Fibroblast of the aortic adventitia (primary cell): ENCODE data around the gene PPFIA3. TPM values are rescaled to one million over a fixed set of nuclear protein-coding genes. Genes with fewer than 3 reads are reported as not detected.
"Not testable (repeated sequence)": the region's sequence is repeated elsewhere in the genome, so short reads cannot be mapped to it uniquely, and the experiment has no call there.

Experiments
- DNase-seq: peaks from one replicate; pipeline ENCODE4 v3.0.0-alpha.2; 2010; ENCODE audit warnings: low read depth
- H3K4me3 ChIP-seq: 2 replicates; pipeline ENCODE4 v1.5.1; 2011; ENCODE audit warnings: low read depth, mild to moderate bottlenecking, control low read depth, low read length, moderate library complexity
- total RNA-seq: library from RNA; depleted of rRNA; stranded (reverse); fragments of >200 nt; gene quantifications from 2 replicates; pipeline ENCODE4 v1.2.3, GENCODE V29; 2012; ENCODE audit warnings: low replicate concordance
- TF ChIP-seq, protein P1 (sequence below): IDR thresholded peaks from 2 replicates; pipeline ENCODE4 v1.5.1; 2011; ENCODE audit warnings: mild to moderate bottlenecking, low read length, control low read depth, inconsistent platforms; ENCODE audit not compliant: insufficient read depth

The PPFIA3 gene
- total RNA-seq, 1 donor = 0.99 TPM

DNA sequence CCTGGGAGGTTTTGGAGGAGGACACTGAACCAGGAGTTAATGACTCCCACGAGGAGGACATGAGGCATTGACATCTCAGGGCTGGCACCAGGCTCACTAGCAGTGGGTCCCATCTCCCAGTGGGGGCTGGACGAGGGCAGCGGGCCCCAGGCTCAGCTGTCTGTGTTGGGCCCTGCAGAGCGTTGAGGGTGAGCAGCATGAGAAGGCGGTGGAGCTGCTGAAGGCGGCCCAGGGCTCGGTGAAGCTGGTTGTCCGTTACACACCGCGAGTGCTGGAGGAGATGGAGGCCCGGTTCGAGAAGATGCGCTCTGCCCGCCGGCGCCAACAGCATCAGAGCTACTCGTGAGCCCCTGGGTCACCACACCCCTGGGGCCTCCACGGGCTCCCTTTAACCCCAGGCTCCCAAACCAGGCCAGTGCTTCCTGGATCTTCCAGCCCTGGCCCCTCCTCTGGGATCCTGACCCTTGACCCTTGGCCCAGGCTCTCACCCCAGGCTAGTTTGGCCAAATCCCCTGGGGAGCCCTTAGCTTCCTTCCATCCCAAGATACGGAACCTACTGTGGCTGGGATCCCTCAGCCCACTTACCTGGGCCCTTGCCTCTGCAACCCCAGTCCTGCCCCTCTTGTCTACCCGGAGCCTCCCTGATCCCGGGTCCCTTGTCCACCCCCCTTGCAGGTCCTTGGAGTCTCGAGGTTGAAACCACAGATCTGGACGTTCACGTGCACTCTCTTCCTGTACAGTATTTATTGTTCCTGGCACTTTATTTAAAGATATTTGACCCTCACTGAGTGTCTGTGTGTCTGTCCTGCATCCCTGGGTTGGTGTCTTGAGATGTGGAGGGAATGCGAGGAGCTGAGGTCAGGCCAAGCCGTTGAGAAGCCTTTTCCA is 1.4 kb upstream of the PPFIA3 start:
- TF ChIP-seq, protein P1, sequence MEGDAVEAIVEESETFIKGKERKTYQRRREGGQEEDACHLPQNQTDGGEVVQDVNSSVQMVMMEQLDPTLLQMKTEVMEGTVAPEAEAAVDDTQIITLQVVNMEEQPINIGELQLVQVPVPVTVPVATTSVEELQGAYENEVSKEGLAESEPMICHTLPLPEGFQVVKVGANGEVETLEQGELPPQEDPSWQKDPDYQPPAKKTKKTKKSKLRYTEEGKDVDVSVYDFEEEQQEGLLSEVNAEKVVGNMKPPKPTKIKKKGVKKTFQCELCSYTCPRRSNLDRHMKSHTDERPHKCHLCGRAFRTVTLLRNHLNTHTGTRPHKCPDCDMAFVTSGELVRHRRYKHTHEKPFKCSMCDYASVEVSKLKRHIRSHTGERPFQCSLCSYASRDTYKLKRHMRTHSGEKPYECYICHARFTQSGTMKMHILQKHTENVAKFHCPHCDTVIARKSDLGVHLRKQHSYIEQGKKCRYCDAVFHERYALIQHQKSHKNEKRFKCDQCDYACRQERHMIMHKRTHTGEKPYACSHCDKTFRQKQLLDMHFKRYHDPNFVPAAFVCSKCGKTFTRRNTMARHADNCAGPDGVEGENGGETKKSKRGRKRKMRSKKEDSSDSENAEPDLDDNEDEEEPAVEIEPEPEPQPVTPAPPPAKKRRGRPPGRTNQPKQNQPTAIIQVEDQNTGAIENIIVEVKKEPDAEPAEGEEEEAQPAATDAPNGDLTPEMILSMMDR = no peak
- peak overlapping the region; percentile 80 for H3K4me3 ChIP-seq
- no peak for DNase-seq

DNA sequence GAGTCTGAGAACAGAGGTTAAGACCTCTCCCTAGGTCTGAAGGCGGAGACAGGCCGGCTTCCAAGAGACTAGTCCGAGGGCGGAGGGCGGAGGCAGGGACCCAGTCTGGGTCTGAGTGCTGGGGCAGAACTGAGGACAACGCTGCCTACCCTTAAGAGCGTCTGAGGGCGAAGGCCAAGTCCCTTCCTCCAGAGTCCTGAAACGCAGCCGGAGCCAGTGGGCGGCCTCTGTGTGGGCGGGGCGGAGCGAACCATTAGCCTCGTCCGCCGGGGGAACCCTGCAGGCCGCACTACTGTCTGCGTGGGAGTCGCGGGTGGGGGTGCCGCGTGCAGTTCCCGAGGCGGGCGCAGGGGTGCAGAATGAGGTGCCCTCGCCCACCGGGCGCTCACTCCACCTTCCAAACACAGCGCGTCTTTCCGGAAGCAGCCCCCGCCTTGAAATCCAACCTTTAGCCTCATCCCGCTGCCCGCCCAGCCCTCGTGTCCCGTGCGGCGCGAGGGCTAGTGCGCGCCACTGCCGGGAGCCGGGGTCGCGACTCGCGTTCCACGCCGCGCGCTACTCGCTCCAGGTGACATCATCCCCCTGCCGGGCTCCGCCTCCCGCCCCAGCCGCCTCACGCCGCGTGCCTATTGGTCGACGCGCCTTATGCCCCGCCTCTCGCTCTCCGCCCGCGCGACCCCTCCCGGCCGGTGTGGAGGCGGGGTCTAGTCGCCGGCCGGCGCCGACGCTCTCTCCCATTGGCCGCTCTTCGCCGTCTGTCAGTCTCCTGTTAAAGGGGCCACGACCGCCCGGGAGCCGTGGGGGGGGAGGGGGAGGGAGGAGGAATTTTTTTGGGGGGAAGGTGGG is 556 bp upstream of the PPFIA3 start, which contains the start of gene C19orf73:
C19orf73 (minus strand) TSS at position 579 of the 846 bp plus-strand sequence; CDS start at position 458, 121 bp downstream.
- H3K4me3 ChIP-seq = peak within 1 kb of the TSS; percentile 80
- TF ChIP-seq, protein P1 = peak; percentile 26
- peak; percentile 90 for DNase-seq

DNA sequence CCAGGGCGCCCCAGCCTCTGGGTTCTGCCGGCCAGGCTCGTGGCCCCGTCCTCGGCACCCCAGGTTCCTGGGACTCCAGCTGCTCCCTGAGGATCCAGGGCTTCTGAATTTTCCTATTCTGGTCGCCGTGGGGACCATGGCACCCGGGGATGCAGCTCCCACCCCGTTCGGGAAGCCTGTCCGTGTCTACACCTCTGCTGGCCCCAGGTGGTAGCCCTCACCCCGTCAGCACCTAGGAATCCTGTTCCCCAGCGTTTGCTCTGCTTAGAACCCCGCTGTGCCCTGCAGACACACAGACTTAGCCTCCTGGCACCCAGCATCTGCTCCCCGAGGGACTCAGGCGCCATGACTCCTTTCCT is 960 bp downstream of the PPFIA3 start:
- H3K4me3 ChIP-seq = no peak overlapping the region
- TF ChIP-seq, protein P1 = no peak
- DNase-seq = no peak

DNA sequence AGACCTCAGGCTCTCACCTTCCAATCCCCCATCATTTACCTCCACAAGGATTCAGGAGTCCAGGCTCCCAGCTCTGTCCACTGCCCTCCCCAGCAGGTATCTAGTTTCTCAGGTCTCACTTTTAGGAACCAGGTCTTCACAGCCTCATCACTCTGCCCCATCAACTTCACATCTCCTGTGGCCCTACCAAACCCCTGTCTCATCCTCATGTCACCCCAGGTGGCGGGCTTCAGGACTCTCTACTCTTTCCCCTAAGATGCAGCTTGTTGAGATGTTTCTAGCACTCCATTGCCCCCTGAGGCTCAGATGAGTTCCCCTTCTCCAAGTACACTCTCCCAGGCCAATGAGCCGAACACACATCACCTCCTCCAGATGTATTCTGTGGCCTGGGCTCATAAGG is 1.5 kb downstream of the PPFIA3 start:
- TF ChIP-seq, protein P1 = no peak

DNA sequence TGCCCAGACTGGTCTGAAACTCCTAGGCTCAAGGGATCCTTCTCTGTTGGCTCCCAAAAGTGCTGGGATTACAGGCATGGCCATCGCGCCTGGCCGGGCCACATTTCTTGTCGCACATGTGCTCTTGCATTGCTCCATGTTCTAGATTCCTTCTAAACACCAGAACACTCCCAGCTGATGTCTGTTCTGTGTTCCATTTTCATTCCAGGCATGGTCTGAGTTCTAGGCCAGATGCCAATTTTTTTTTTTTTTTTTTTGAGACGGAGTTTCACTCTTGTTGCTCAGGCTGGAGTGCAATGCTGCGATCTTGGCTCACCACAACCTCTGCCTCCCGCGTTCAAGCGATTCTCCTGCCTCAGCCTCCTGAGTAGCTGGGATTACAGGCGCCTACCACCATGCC is 2.5 kb downstream of the PPFIA3 start:
- not testable (repeated sequence) for DNase-seq, H3K4me3 ChIP-seq

More for the DNA sequence above, 1.5 kb downstream of the PPFIA3 start:
- no peak for DNase-seq
- no peak overlapping the region for H3K4me3 ChIP-seq

DNA sequence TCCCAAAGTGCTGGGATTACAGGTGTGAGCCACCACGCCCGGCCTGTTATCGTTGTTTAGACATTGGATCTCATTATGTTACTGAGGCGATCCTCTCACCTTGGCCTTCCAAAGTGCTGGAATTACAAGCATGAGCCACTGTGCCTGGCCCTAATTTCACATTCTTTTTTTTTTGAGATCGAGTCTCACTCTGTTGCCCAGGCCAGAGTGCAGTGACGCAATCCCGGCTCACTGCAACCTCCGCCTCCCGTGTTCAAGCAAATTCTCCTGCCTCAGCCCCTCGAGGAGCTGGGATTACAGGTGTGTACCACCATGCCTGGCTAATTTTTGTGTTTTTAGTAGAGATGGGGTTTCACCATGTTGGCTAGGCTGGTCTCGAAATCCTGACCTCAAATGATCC is 3.9 kb downstream of the PPFIA3 start:
- not testable (repeated sequence) for DNase-seq, H3K4me3 ChIP-seq

DNA sequence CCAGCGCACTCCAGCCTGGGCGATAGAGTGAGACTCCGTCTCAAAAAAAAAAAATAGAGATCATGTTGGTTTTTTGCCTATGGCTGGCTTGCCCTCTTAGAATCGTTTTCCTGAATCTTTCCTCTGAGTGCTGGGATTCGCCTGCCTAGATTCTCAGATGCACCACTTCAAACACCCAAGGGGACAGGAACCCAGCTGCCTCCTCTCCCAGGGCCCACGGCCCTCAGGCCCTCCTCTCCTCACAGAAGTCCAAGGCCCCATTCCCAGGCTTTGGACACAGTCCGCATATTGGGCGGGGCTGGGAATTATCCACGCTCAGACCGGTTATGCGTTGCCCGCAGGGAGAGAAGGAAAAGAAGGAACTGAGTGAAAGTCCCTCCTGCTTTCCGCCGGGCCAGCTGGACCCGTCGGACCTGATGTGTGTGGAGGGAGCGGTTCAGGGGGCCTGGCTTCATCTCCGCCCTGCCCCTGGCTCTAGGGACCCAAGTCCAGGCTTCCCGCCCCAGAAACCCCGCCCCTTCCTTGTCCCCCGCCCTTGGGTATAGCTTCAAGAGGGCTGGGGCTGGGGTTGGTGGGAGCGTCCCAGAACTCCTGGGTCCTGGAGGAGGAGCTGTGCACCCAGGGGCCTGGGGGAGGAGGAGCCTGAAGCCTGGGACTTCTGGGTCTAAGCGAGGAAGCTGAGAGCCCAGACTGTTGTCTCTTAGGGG is 5.8 kb downstream of the PPFIA3 start:
- H3K4me3 ChIP-seq = no peak overlapping the region
- no peak for DNase-seq
- TF ChIP-seq, protein P1 = no peak
